ENCODE data around the gene OR51A7. TPM values are rescaled to one million over a fixed set of nuclear protein-coding genes. Genes with fewer than 3 reads are reported as not detected.
"Not testable (repeated sequence)": the region's sequence is repeated elsewhere in the genome, so short reads cannot be mapped to it uniquely, and the experiment has no call there.

Gene OR51A7
- polyA plus RNA-seq: not detected
- long read RNA-seq, donor 1: 0 reads
- long read RNA-seq, donor 2: 0 reads
- long read RNA-seq, donor 3: 0 reads
- long read RNA-seq, donor 4: 0 reads
- long read RNA-seq, donor 5: 0 reads
- long read RNA-seq, donor 6: 0 reads
- long read RNA-seq, donor 7: 0 reads
- long read RNA-seq, donor 8: 0 reads
- long read RNA-seq, donor 9: 0 reads
- long read RNA-seq, donor 10: 0 reads
- long read RNA-seq, donor 11: 0 reads

GRCh38 chr11:4903484-4903883 lies at the start of gene OR51A7:
Gene OR51A7 (plus strand): TSS chr11:4903783. CDS start chr11:4907370, 3,587 bp downstream.
- H3K4me3 ChIP-seq (ENCODE audit: low read length): no peak within 1 kb of the TSS
- H3K9me3 ChIP-seq (ENCODE audit: control insufficient read depth, low read depth, low read length): no peaks in the 10 kb centered on the region
- no peak within 1 kb of the TSS for H3K27ac ChIP-seq (ENCODE audit: low read length)
- no peaks in the 10 kb centered on the region for H3K27me3 ChIP-seq (ENCODE audit: control insufficient read depth, insufficient read depth, low read length)
- no peaks in the 10 kb centered on the region for H3K36me3 ChIP-seq (ENCODE audit: control insufficient read depth, insufficient read depth, low read length)
- DNase-seq: no peak
- no peaks in the 10 kb centered on the region for H3K4me1 ChIP-seq (ENCODE audit: control insufficient read depth, insufficient read depth, low read length)

GRCh38 chr11:4854286-4854685 lies 49.3 kb upstream of the OR51A7 start:
- not testable (repeated sequence) for H3K4me1 ChIP-seq (ENCODE audit: control insufficient read depth, insufficient read depth, low read length); H3K27me3 ChIP-seq (ENCODE audit: control insufficient read depth, insufficient read depth, low read length); H3K27ac ChIP-seq (ENCODE audit: low read length); H3K36me3 ChIP-seq (ENCODE audit: control insufficient read depth, insufficient read depth, low read length); H3K9me3 ChIP-seq (ENCODE audit: control insufficient read depth, low read depth, low read length); DNase-seq; H3K4me3 ChIP-seq (ENCODE audit: low read length)
- no CpG with 5 or more reads among the region's 7 CpGs for WGBS (ENCODE audit: insufficient coverage, low lambda C conversion rate)

GRCh38 chr11:4862447-4863236 lies 40.9 kb upstream of the OR51A7 start:
- no peaks in the 10 kb centered on the region for H3K9me3 ChIP-seq (ENCODE audit: control insufficient read depth, low read depth, low read length)
- H3K4me3 ChIP-seq (ENCODE audit: low read length): no peak overlapping the region
- H3K4me1 ChIP-seq (ENCODE audit: control insufficient read depth, insufficient read depth, low read length): no peaks in the 10 kb centered on the region
- no peak overlapping the region for H3K27ac ChIP-seq (ENCODE audit: low read length)
- H3K36me3 ChIP-seq (ENCODE audit: control insufficient read depth, insufficient read depth, low read length): no peaks in the 10 kb centered on the region
- no peaks in the 10 kb centered on the region for H3K27me3 ChIP-seq (ENCODE audit: control insufficient read depth, insufficient read depth, low read length)
- no peak for DNase-seq

GRCh38 chr11:4863876-4864275 lies 39.7 kb upstream of the OR51A7 start:
- Histone ChIP-seq H3K36me3 (ENCODE audit: control insufficient read depth, insufficient read depth, low read length) (no peaks in the 10 kb centered on the region), H3K27me3 (ENCODE audit: control insufficient read depth, insufficient read depth, low read length) (no peaks in the 10 kb centered on the region), H3K9me3 (ENCODE audit: control insufficient read depth, low read depth, low read length) (no peaks in the 10 kb centered on the region), H3K4me1 (ENCODE audit: control insufficient read depth, insufficient read depth, low read length) (no peaks in the 10 kb centered on the region), H3K27ac (ENCODE audit: low read length) (no peak overlapping the region), H3K4me3 (ENCODE audit: low read length) (no peak overlapping the region)
- DNase-seq: no peak
- WGBS (ENCODE audit: insufficient coverage, low lambda C conversion rate): no CpG with 5 or more reads among the region's 4 CpGs

GRCh38 chr11:4865855-4866254 lies 37.7 kb upstream of the OR51A7 start:
- H3K27ac ChIP-seq (ENCODE audit: low read length): no peak overlapping the region
- H3K36me3 ChIP-seq (ENCODE audit: control insufficient read depth, insufficient read depth, low read length): no peaks in the 10 kb centered on the region
- no peaks in the 10 kb centered on the region for H3K9me3 ChIP-seq (ENCODE audit: control insufficient read depth, low read depth, low read length)
- H3K4me3 ChIP-seq (ENCODE audit: low read length): no peak overlapping the region
- no peaks in the 10 kb centered on the region for H3K4me1 ChIP-seq (ENCODE audit: control insufficient read depth, insufficient read depth, low read length)
- no peak for DNase-seq
- H3K27me3 ChIP-seq (ENCODE audit: control insufficient read depth, insufficient read depth, low read length): no peaks in the 10 kb centered on the region
- 50% methylated on average over 1 of the region's 1 CpG for WGBS (ENCODE audit: insufficient coverage, low lambda C conversion rate)

- no peaks in the 10 kb centered on the region for H3K27me3 ChIP-seq (ENCODE audit: control insufficient read depth, insufficient read depth, low read length)
- no peaks in the 10 kb centered on the region for H3K36me3 ChIP-seq (ENCODE audit: control insufficient read depth, insufficient read depth, low read length)
- no peaks in the 10 kb centered on the region for H3K9me3 ChIP-seq (ENCODE audit: control insufficient read depth, low read depth, low read length)
- DNase-seq: no peak
- 100% methylated on average over 2 of the region's 4 CpGs for WGBS (ENCODE audit: insufficient coverage, low lambda C conversion rate)
- H3K4me1 ChIP-seq (ENCODE audit: control insufficient read depth, insufficient read depth, low read length): no peaks in the 10 kb centered on the region
- no peak overlapping the region for H3K4me3 ChIP-seq (ENCODE audit: low read length)
- H3K27ac ChIP-seq (ENCODE audit: low read length): no peak overlapping the region
Measured at GRCh38 chr11:4881188-4881587, 22.4 kb upstream of the OR51A7 start.

- Histone ChIP-seq H3K27ac (ENCODE audit: low read length) (no peak within 1 kb of the TSS), H3K4me1 (ENCODE audit: control insufficient read depth, insufficient read depth, low read length) (no peaks in the 10 kb centered on the region), H3K9me3 (ENCODE audit: control insufficient read depth, low read depth, low read length) (no peaks in the 10 kb centered on the region), H3K36me3 (ENCODE audit: control insufficient read depth, insufficient read depth, low read length) (no peaks in the 10 kb centered on the region), H3K27me3 (ENCODE audit: control insufficient read depth, insufficient read depth, low read length) (no peaks in the 10 kb centered on the region), H3K4me3 (ENCODE audit: low read length) (no peak within 1 kb of the TSS)
- no peak for DNase-seq
- WGBS (ENCODE audit: insufficient coverage, low lambda C conversion rate): no CpG with 5 or more reads among the region's 8 CpGs
Measured at GRCh38 chr11:4881860-4882500, 21.6 kb upstream of the OR51A7 start, which contains the start of gene OR51T1. Gene OR51T1 (plus strand): TSS chr11:4881900. CDS start chr11:4881900, 0 bp downstream.

GRCh38 chr11:4882543-4882942 lies 21.0 kb upstream of the OR51A7 start:
- Histone ChIP-seq H3K36me3 (ENCODE audit: control insufficient read depth, insufficient read depth, low read length) (no peaks in the 10 kb centered on the region), H3K4me3 (ENCODE audit: low read length) (no peak overlapping the region), H3K4me1 (ENCODE audit: control insufficient read depth, insufficient read depth, low read length) (no peaks in the 10 kb centered on the region), H3K27me3 (ENCODE audit: control insufficient read depth, insufficient read depth, low read length) (no peaks in the 10 kb centered on the region), H3K9me3 (ENCODE audit: control insufficient read depth, low read depth, low read length) (no peaks in the 10 kb centered on the region), H3K27ac (ENCODE audit: low read length) (no peak overlapping the region)
- no peak for DNase-seq
- WGBS (ENCODE audit: insufficient coverage, low lambda C conversion rate): 82% methylated on average over 3 of the region's 5 CpGs

GRCh38 chr11:4884361-4884760 lies 19.2 kb upstream of the OR51A7 start:
- no peak for DNase-seq
- Histone ChIP-seq H3K4me1 (ENCODE audit: control insufficient read depth, insufficient read depth, low read length) (no peaks in the 10 kb centered on the region), H3K4me3 (ENCODE audit: low read length) (no peak overlapping the region), H3K36me3 (ENCODE audit: control insufficient read depth, insufficient read depth, low read length) (no peaks in the 10 kb centered on the region), H3K9me3 (ENCODE audit: control insufficient read depth, low read depth, low read length) (no peaks in the 10 kb centered on the region), H3K27ac (ENCODE audit: low read length) (no peak overlapping the region), H3K27me3 (ENCODE audit: control insufficient read depth, insufficient read depth, low read length) (no peaks in the 10 kb centered on the region)
- WGBS (ENCODE audit: insufficient coverage, low lambda C conversion rate): 79% methylated on average over 2 of the region's 3 CpGs

- H3K36me3 ChIP-seq (ENCODE audit: control insufficient read depth, insufficient read depth, low read length): no peaks in the 10 kb centered on the region
- no peaks in the 10 kb centered on the region for H3K4me1 ChIP-seq (ENCODE audit: control insufficient read depth, insufficient read depth, low read length)
Measured at GRCh38 chr11:4886186-4886585, 17.4 kb upstream of the OR51A7 start.

More at GRCh38 chr11:4886186-4886585, 17.4 kb upstream of the OR51A7 start:
- H3K27me3 ChIP-seq (ENCODE audit: control insufficient read depth, insufficient read depth, low read length): no peaks in the 10 kb centered on the region
- no peak overlapping the region for H3K4me3 ChIP-seq (ENCODE audit: low read length)
- 33% methylated on average over 1 of the region's 3 CpGs for WGBS (ENCODE audit: insufficient coverage, low lambda C conversion rate)
- DNase-seq: no peak
- no peak overlapping the region for H3K27ac ChIP-seq (ENCODE audit: low read length)
- no peaks in the 10 kb centered on the region for H3K9me3 ChIP-seq (ENCODE audit: control insufficient read depth, low read depth, low read length)
